A549 (cell line): ENCODE data around the gene RAB6D. TPM values are rescaled to one million over a fixed set of nuclear protein-coding genes. Genes with fewer than 3 reads are reported as not detected.
"Not testable (repeated sequence)": the region's sequence is repeated elsewhere in the genome, so short reads cannot be mapped to it uniquely, and the experiment has no call there.

Experiments
- ATAC-seq, 2 experiments: fragments of 200-7000 bp in 1 of 2; fragments of >200 bp in 1 of 2; cut with Nextera tagmentation in 1 of 2; cut with Tn5 transposase in 1 of 2; 3 replicates each; pipeline versions ENCODE4 v1.8.0 to v1.9.1; 2018 to 2020; ENCODE audit warnings: mild to moderate bottlenecking in 1 of 2, moderate library complexity in 1 of 2
- CTCF ChIA-PET: fragments of 300-600 bp; sonication (Branson Sonifier 250); formaldehyde crosslinking; extraction: SDS; loops from one replicate; lab custom pipeline; 2021; ENCODE audit warnings: antibody characterized with exemption, inconsistent platforms; lab: Yijun Ruan, JAX
- POLR2A ChIA-PET: fragments of 350-600 bp; formaldehyde crosslinking; extraction: SDS; loops from one replicate; lab custom pipeline; 2021; ENCODE audit warnings: antibody characterized with exemption, inconsistent platforms; lab: Yijun Ruan, JAX
- DNase-seq, 2 experiments: peaks; one replicate each; pipeline versions ENCODE4 v3.0.0 to v3.0.0-alpha.2; 2011 to 2016; ENCODE audit warnings: low read depth in 1 of 2, low spot score in 1 of 2
- FAIRE-seq: peaks from 2 replicates; lab custom pipeline; 2011; peaks lifted over from hg19 to GRCh38; lab: Jason Lieb, UNC
- H3K27ac ChIP-seq, 2 experiments: fragments of >200 bp; sonication (Bioruptor Twin); formaldehyde crosslinking; 3 replicates each; pipeline ENCODE4 v1.5.1; 2016 to 2017
- H3K4me1 ChIP-seq: fragments of >200 bp; sonication (Bioruptor Twin); formaldehyde crosslinking; 3 replicates; pipeline ENCODE4 v1.6.1; 2016
- H3K4me2 ChIP-seq: fragments of >200 bp; sonication (Bioruptor Twin); formaldehyde crosslinking; 3 replicates; pipeline ENCODE4 v1.6.1; 2016
- H3K4me3 ChIP-seq: fragments of >200 bp; sonication (Bioruptor Twin); formaldehyde crosslinking; 3 replicates; pipeline ENCODE4 v1.5.1; 2016
- H3K9me3 ChIP-seq: fragments of >200 bp; sonication (Bioruptor Twin); formaldehyde crosslinking; 3 replicates; pipeline ENCODE4 v1.6.1; 2016
- BCL3 ChIP-seq: fragments of >200 bp; sonication (Bioruptor Twin); formaldehyde crosslinking; IDR thresholded peaks from 3 replicates; pipeline ENCODE4 v1.6.1; 2016
- CEBPB ChIP-seq, 2 experiments: fragments of >200 bp in 1 of 2; sonication (Bioruptor Twin) in 1 of 2; formaldehyde crosslinking in 1 of 2; IDR thresholded peaks; 2 replicates each; pipeline ENCODE4 v1.6.1; 2012 to 2016
- HEYL ChIP-seq: fragments of 250-450 bp; sonication (Bioruptor Pico); IDR thresholded peaks from 2 replicates; pipeline ENCODE4 v1.8.0; 2021; ENCODE audit warnings: mild to moderate bottlenecking, moderate library complexity
- JUNB ChIP-seq: fragments of >200 bp; sonication (Bioruptor Twin); formaldehyde crosslinking; IDR thresholded peaks from 2 replicates; pipeline ENCODE4 v1.6.1; 2016
- KDM1A ChIP-seq: fragments of 200-600 bp; sonication (generic); IDR thresholded peaks from 2 replicates; pipeline ENCODE4 v1.6.1; 2016; ENCODE audit warnings: low read depth, mild to moderate bottlenecking
- MAFK ChIP-seq: fragments of 450-650 bp; IDR thresholded peaks from 2 replicates; pipeline ENCODE4 v1.6.1; 2014; ENCODE audit not compliant: partially characterized antibody
- PHF8 ChIP-seq: fragments of 200-600 bp; sonication (generic); IDR thresholded peaks from 2 replicates; pipeline ENCODE4 v1.6.1; 2016; ENCODE audit warnings: low read depth, mild to moderate bottlenecking, antibody characterized with exemption, moderate library complexity, borderline replicate concordance
- RNF2 ChIP-seq: fragments of 200-600 bp; sonication (generic); IDR thresholded peaks from 2 replicates; pipeline ENCODE4 v1.6.1; 2016; ENCODE audit warnings: low read depth, mild to moderate bottlenecking, antibody characterized with exemption, moderate library complexity, borderline replicate concordance
- SMC3 ChIP-seq: fragments of >200 bp; sonication (Bioruptor Twin); formaldehyde crosslinking; IDR thresholded peaks from 3 replicates; pipeline ENCODE4 v1.6.1; 2018; ENCODE audit warnings: inconsistent platforms
- TFCP2L1 ChIP-seq: fragments of 250-450 bp; sonication (Bioruptor Pico); IDR thresholded peaks from 2 replicates; pipeline ENCODE4 v1.5.0; 2021; ENCODE audit warnings: mild to moderate bottlenecking
- ZFP36 ChIP-seq: fragments of 450-650 bp; IDR thresholded peaks from 2 replicates; pipeline ENCODE4 v1.6.1; 2014; ENCODE audit warnings: borderline replicate concordance; ENCODE audit not compliant: partially characterized antibody
- WGBS: methylation state at CpG from one replicate; pipeline ENCODE4 v1.1.6; 2017; ENCODE audit errors: missing lambda C conversion rate; 5-methylcytosine and 5-hydroxymethylcytosine counted together
- polyA plus RNA-seq, 4 experiments: library from polyadenylated mRNA; depleted of rRNA in 3 of 4; stranded (reverse); fragments of >200 nt; fragmentation: RNase III in 1 of 4; extraction: RNeasy Plus Mini Kit Qiagen cat#74134 plus additional on column Dnase treatment in 1 of 4; gene quantifications; 2 replicates in 3 of 4; 3 replicates in 1 of 4; pipeline ENCODE4 v1.2.3, GENCODE V29; 2011 to 2017

The RAB6D gene
- polyA plus RNA-seq, 2 of the 4 experiments (the other 2 are of a cell fraction), result 0.04 to 0.05 TPM

- H3K9me3 ChIP-seq, H3K4me2 ChIP-seq, CTCF ChIA-PET, H3K27ac ChIP-seq, H3K4me3 ChIP-seq, POLR2A ChIA-PET, DNase-seq, FAIRE-seq, H3K4me1 ChIP-seq, ATAC-seq: not testable (repeated sequence)
- 50% methylated on average over 5 of the region's 11 CpGs for WGBS
Observed at GRCh38 chr2:131391471-131391870, 27.5 kb upstream of the RAB6D start.

- H3K9me3 ChIP-seq, H3K4me3 ChIP-seq, CTCF ChIA-PET, DNase-seq, ATAC-seq, H3K4me1 ChIP-seq, POLR2A ChIA-PET, H3K4me2 ChIP-seq, FAIRE-seq, H3K27ac ChIP-seq: not testable (repeated sequence)
- 48% methylated on average over 7 of the region's 9 CpGs for WGBS
Observed at GRCh38 chr2:131390495-131391130, 26.6 kb upstream of the RAB6D start.

- WGBS, result 68% methylated on average over 7 of the region's 10 CpGs
- Histone ChIP-seq H3K4me1 (no peaks in the 10 kb centered on the region), H3K4me2 (no peak overlapping the region), H3K27ac (no peak overlapping the region), H3K9me3 (no peaks in the 10 kb centered on the region), H3K4me3 (no peak overlapping the region)
- ATAC-seq, result no peak
- DNase-seq, result no peak
- TF ChIP-seq MAFK (no peak), PHF8 (no peak), BCL3 (no peak), RNF2 (no peak)
- ChIA-PET POLR2A (no interaction called here), CTCF (no interaction called here)
- FAIRE-seq, result no peak
Observed at GRCh38 chr2:131389657-131390056, 25.7 kb upstream of the RAB6D start.

DNA sequence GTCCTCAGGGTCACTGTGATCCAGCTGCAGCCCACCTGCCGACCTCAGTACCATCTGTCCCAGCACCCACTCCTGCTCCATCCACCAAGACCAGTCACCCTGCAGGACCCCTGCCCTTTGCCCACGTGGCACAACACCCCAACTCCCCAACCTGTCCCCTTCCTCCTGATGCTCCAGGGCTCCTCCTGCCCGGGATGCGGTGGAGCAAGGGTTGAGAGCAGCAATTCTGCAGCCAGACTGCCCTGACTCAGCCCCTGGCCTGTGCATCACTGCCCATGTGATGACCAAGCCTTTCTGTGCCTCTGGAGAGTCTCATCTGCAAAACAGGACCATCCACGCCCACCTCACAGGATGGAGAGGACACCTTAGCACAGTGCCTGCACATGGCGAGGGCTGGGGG is 24.9 kb upstream of the RAB6D start:
- POLR2A ChIA-PET, FAIRE-seq, H3K4me2 ChIP-seq, H3K9me3 ChIP-seq, H3K4me1 ChIP-seq, H3K27ac ChIP-seq, DNase-seq, H3K4me3 ChIP-seq, CTCF ChIA-PET: not testable (repeated sequence)
- ATAC-seq, result peak in 1 of 2 experiments; percentile 27; a peak in 2 of 6 replicates
- WGBS, result 13% methylated on average over 3 of the region's 6 CpGs

DNA sequence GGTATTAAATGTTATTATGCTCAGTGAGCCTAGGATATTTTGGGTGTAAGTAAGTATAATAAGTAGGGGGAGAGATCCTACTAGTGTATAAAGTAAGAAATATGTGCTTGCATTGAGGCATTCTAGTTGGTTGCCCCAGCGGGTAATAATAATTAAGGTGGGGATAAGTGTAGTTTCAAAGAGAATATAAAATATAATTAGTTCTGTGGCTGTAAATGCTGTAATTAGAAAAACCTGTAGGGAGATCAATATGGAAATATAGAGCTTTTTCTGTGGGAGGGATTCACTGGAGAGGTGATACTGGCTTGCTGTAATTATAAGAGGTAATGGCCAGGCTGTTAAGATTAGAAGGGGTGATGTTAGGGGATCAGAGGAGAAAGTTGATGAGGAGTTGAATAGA is 9.1 kb upstream of the RAB6D start:
- CTCF ChIA-PET, POLR2A ChIA-PET, FAIRE-seq, ATAC-seq, DNase-seq, H3K27ac ChIP-seq, H3K4me3 ChIP-seq, H3K4me1 ChIP-seq, H3K4me2 ChIP-seq, H3K9me3 ChIP-seq: not testable (repeated sequence)
- WGBS, result 87% methylated on average over 1 of the region's 1 CpG

DNA sequence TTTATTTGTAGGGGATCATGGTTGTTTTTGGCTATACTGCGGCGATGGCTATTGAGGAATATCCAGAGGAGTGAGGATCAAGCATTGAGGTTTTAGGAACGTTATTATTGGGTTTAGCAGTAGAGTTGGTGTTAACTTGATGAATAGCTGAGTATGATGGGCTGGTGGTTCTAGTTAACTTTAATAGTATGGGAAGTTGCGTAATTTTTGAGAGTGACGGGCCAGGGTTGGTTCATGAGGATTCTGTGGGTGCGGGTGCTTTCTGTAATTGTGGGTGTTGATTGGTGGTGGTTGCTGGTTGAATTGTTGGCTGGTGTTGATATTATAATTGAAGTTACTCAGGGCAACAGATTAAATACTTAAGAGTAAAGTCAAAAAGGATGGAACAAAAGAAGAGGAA is 6.0 kb upstream of the RAB6D start:
- Histone ChIP-seq H3K4me3 (no peak overlapping the region), H3K4me1 (peaks cover 3% of the 10 kb centered on the region; the same call in 1 of the 3 replicates), H3K9me3 (no peaks in the 10 kb centered on the region), H3K4me2 (no peak overlapping the region), H3K27ac (no peak overlapping the region)
- ChIA-PET CTCF (no interaction called here), POLR2A (no interaction called here)
- 80% methylated on average over 6 of the region's 6 CpGs for WGBS
- TF ChIP-seq KDM1A (no peak), ZFP36 (no peak), TFCP2L1 (no peak), CEBPB (IDR thresholded peaks at IDR 0.05) (peak in 1 of 2 experiments; percentile 17; a peak in 1 of 4 replicates), HEYL (CRISPR knock-in tag) (no peak), JUNB (no peak), PHF8 (no peak), SMC3 (no peak)
- ATAC-seq (no peak), FAIRE-seq (no peak), DNase-seq (no peak)

GRCh38 chr2:131368493-131369066 is 4.6 kb upstream of the RAB6D start:
- ATAC-seq, result peak in 1 of 2 experiments; percentile 34; a peak in 3 of 6 replicates
- 22% methylated on average over 4 of the region's 9 CpGs for WGBS

More at GRCh38 chr2:131368493-131369066, 4.6 kb upstream of the RAB6D start:
- CTCF ChIA-PET, H3K4me1 ChIP-seq, H3K9me3 ChIP-seq, H3K27ac ChIP-seq, H3K4me3 ChIP-seq, POLR2A ChIA-PET, FAIRE-seq, DNase-seq: not testable (repeated sequence)
- H3K4me2 ChIP-seq, result peak overlapping the region; percentile 32; the same call in 1 of the 3 replicates
